Activated T-cell treated with anti-CD3 and anti-CD28 coated beads for 1 hour (primary cell): ENCODE data around the gene GSC.
"Not testable (repeated sequence)": the region's sequence is repeated elsewhere in the genome, so short reads cannot be mapped to it uniquely, and the experiment has no call there.

Experiments
- DNase-seq: peaks from one replicate; pipeline ENCODE4 v3.0.0-alpha.2; 2020; ENCODE audit warnings: low read depth

The GSC gene

DNA sequence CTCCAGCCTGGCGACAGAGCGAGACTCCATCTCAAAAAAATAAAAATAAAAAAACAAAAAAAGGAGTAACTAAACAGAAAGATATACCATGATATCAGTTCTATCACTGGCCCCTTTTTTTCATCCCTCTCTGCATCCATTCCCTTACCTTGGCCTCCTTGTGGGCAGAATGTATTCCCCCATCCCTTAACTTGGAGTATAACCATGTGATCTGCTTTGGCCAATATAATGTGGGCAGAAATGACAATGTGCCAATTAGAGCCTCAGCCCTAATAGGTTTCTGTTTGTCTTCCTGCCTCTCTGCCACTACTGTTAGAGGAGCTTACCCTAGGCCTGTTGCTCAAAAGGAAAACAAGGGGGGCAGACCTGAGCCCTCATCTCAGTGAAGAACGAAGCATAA is 23.8 kb downstream of the GSC start:
- DNase-seq: no peak

DNA sequence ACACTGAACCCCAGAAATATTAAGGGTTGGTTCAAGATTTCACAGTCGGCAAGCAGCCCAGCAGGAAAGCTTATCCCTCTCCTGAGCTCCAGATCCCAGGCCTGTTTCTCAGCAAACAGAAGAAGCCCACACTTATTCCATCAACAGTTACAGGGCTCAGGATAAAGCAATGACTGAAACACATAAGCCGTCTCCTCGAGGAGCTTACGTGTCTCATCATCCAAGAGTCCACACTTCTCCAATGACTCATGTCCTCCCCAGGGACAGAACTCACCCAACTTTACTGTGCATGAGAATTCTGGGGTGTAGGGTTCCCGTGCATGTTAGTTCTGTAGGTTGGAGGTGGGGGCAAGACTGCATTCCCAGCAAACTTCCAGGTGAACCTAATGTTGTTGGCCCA is 31.2 kb downstream of the GSC start:
- no peak for DNase-seq

DNA sequence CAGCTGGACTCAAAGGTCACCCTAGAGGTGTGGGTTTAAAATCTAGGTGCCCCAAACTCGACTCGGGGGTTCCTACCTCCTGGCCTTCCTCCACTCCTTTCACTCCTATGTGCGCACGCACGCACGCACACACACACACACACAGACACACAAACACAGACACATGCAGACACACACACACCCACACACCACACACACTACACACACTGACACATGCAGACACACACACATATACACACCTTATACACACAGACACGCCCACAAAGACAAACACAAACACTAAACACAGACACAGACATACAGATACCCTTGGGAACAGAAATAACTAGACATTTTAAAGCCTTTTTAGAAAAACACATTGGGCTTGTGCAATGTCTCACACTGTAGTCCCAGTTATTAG is 31.8 kb downstream of the GSC start:
- no peak for DNase-seq

DNA sequence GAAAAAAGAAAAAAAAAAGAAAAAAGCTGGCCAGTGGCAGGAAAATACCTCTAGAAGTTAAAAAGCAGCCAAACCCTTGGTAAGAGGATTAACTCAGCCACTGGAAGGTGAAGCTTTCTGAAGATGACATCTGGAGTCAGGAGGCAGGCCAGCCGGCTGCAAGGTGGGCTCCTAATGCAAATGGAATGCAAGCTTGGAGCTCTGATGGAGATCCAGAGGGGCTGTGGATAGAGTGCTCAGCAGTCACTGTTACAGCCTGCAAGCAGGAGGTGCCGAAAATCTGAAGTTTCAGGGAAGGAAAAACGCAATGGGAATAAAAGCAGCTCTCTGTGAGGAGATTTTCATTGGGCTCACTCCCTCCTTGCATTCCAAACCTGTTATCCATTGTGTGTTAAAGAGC is 41.0 kb downstream of the GSC start:
- DNase-seq: no peak

DNA sequence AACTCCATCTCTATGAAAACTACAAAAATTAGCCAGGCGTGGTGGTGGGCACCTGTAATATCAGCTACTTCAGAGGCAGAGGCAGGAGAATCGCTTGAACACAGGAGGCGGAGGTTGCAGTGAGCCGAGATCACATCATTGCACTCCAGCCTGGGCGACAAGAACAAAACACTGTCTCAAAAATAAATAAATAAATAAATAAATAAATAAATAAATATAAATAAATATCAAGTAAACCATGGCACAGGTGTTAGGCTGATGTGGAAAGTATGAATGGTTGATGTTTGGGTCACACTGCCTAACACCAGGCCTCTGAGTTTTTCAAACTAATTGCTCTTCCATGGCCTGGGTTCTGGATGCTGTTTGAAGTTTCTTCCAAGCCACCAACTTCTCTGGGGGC is 41.5 kb downstream of the GSC start:
- not testable (repeated sequence) for DNase-seq

DNA sequence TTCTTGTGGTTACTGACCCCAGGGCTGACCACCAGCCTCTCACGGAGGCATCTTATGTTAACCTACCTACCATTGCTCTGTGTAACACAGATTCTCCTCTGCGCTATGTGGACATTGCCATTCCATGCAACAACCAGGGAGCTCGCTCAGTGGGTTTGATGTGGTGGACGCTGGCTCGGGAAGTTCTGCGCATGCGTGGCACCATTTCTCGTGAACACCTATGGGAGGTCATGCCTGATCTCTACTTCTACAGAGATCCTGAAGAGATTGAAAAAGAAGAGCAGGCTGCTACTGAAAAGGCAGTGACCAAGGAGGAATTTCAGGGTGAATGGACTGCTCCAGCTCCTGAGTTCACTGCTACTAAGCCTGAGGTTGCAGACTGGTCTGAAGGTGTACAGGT is 43.3 kb downstream of the GSC start:
- not testable (repeated sequence) for DNase-seq

DNA sequence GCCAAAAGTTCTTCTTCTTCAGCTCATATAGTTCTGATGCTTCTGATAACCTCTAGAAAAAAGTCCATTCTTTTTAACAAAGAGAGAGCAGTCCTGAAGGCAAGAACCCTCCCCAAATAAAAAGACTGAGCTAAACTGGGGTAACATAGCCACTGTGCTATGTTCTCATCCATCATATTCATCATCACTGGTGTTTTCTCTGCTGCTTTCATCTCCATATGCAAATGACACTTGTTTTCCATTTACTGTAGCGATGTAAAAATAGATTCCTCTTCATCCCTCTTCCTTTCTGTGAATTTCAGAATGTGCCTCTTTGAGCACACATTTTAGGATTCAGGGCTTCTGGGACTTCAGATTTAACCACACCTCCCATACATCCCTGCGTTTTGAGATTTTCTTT is 44.9 kb downstream of the GSC start:
- no peak for DNase-seq

DNA sequence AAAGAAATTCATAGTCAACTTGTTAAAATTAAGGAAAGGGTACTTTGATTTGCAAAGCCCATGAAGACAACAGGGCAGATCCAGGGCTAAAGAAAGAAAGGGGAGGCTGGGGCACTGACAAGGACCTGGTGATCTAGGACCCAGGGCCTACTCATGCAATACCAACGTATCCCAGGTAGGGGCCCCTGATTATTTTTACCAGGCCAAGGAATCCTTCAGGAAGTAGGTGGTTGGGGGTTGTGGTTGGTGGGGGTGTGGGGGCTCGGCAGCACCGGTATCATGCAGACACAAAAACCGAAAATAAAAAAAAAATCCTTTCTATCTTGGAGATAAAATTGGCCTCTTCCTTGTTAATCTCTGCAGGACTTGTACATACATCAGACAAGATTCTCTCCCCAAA is 47.5 kb downstream of the GSC start:
- DNase-seq: no peak
